HEK293T (cell line): ENCODE data around the gene SH3RF3.

ENCODE experiments used
- BHLHE40 ChIP-seq: fragments of 450-650 bp; IDR thresholded peaks from 2 replicates; pipeline ENCODE4 v1.6.1; 2016; ENCODE audit warnings: mild to moderate bottlenecking, moderate library complexity, borderline replicate concordance
- ELF4 ChIP-seq: fragments of 450-650 bp; IDR thresholded peaks from 2 replicates; pipeline ENCODE4 v1.6.1; 2017; ENCODE audit warnings: antibody characterized with exemption
- HDGF ChIP-seq: fragments of 450-650 bp; IDR thresholded peaks from 2 replicates; pipeline ENCODE4 v1.6.1; 2017; ENCODE audit warnings: antibody characterized with exemption, borderline replicate concordance
- SP1 ChIP-seq: fragments of 450-650 bp; IDR thresholded peaks from 2 replicates; pipeline ENCODE4 v1.6.1; 2017
- SUZ12 ChIP-seq: fragments of 450-650 bp; IDR thresholded peaks from 2 replicates; pipeline ENCODE4 v1.6.1; 2016; ENCODE audit warnings: mild to moderate bottlenecking
- ZNF384 ChIP-seq: fragments of 450-650 bp; IDR thresholded peaks from 2 replicates; pipeline ENCODE4 v1.6.1; 2016

DNA sequence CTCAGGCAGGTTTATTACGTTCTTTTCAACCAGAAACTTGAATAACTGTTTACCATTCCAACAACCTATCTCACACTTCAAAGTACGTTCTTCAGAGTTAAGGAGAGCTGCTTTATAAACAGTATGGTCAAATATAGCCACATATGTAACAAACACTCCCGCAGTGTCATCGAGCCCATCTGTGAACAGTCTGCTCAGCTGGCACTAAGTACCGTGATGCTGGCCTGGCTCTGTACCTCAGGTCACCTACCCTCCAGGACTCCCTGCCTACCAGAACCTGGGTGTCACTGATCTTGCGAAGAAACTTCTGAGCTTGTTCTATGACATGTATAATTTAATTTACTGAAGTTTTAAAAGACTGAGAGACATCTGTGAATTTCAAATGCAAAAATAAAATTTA lies 413.4 kb downstream of the SH3RF3 start:
- TF ChIP-seq SP1 = no peak
- no peak for TF ChIP-seq SUZ12
- no peak for TF ChIP-seq ELF4
- TF ChIP-seq ZNF384 = no peak
- no peak for TF ChIP-seq BHLHE40
- no peak for TF ChIP-seq HDGF
